Stimulated activated naive B cell treated with anti-CD40 and anti-IgM and Interleukin-4, amounts not matched to agents 10 μg/mL and 1 μg/mL and 100 μg/mL, for 72 hours (primary cell): ENCODE results near the gene SLC12A7.

Source experiments
- ATAC-seq, 2 donors: fragments of 150-1000 bp; cut with Tn5 transposase; replicated peaks; 2 replicates each; pipeline ENCODE4 v1.10.0; 2021; ENCODE audit warnings: moderate library complexity in 1 of 2
- DNase-seq: peaks from one replicate; pipeline ENCODE4 v3.0.0; 2021
- H3K27ac Mint-ChIP-seq: one replicate; pipeline ENCODE4 v1.8.0; 2022; ENCODE audit warnings: mild to moderate bottlenecking, mixed read lengths
- H3K27me3 Mint-ChIP-seq, 2 donors: one replicate each; pipeline ENCODE4 v1.8.0; 2022; ENCODE audit warnings: mixed read lengths in 2 of 2
- H3K36me3 Mint-ChIP-seq, 2 donors: one replicate each; pipeline ENCODE4 v1.8.0; 2022; ENCODE audit warnings: mixed read lengths in 2 of 2, mild to moderate bottlenecking in 1 of 2
- H3K4me1 Mint-ChIP-seq, 2 donors: one replicate each; pipeline ENCODE4 v1.8.0; 2022; ENCODE audit warnings: mixed read lengths in 2 of 2, mild to moderate bottlenecking in 1 of 2
- H3K4me3 Mint-ChIP-seq, 2 donors: one replicate each; pipeline ENCODE4 v1.8.0; 2022; ENCODE audit warnings: mild to moderate bottlenecking in 2 of 2, mixed read lengths in 2 of 2, moderate library complexity in 1 of 2
- H3K9me3 Mint-ChIP-seq, 2 donors: one replicate each; pipeline ENCODE4 v1.8.0; 2022; ENCODE audit warnings: mixed read lengths in 2 of 2, mild to moderate bottlenecking in 1 of 2

Gene SLC12A7

GRCh38 chr5:1041225-1042143 lies 70.4 kb downstream of the SLC12A7 start:
- peaks cover 33 to 37% of the 10 kb centered on the region in 2 donors for H3K27me3 Mint-ChIP-seq
- H3K9me3 Mint-ChIP-seq: peaks cover 56 to 57% of the 10 kb centered on the region in 2 donors
- H3K36me3 Mint-ChIP-seq: peaks cover 9 to 16% of the 10 kb centered on the region in 2 donors
- no peak for DNase-seq
- ATAC-seq: peak in 1 of 2 donors; percentile 25
- H3K4me1 Mint-ChIP-seq: peaks cover 9 to 21% of the 10 kb centered on the region in 2 donors
- H3K27ac Mint-ChIP-seq: peak overlapping the region; percentile 6
- H3K4me3 Mint-ChIP-seq: no peak overlapping the region

GRCh38 chr5:1040571-1040970 lies 71.3 kb downstream of the SLC12A7 start:
- peaks cover 9 to 21% of the 10 kb centered on the region in 2 donors for H3K4me1 Mint-ChIP-seq

GRCh38 chr5:1039706-1040260 lies 72.1 kb downstream of the SLC12A7 start:
- Mint-ChIP-seq H3K36me3 (peaks cover 6 to 8% of the 10 kb centered on the region in 2 donors), H3K4me1 (peaks cover 9 to 22% of the 10 kb centered on the region in 2 donors), H3K27me3 (peaks cover 39 to 41% of the 10 kb centered on the region in 2 donors), H3K9me3 (peaks cover 39 to 40% of the 10 kb centered on the region in 2 donors), H3K4me3 (no peak overlapping the region), H3K27ac (no peak overlapping the region)
- no peak for ATAC-seq
- DNase-seq: no peak

More at GRCh38 chr5:1040571-1040970, 71.3 kb downstream of the SLC12A7 start:
- peaks cover 47 to 48% of the 10 kb centered on the region in 2 donors for H3K9me3 Mint-ChIP-seq
- peaks cover 33 to 38% of the 10 kb centered on the region in 2 donors for H3K27me3 Mint-ChIP-seq
- no peak overlapping the region for H3K4me3 Mint-ChIP-seq
- H3K36me3 Mint-ChIP-seq: peaks cover 9 to 12% of the 10 kb centered on the region in 2 donors
- ATAC-seq (no peak), DNase-seq (no peak)
- no peak overlapping the region for H3K27ac Mint-ChIP-seq

- no peak overlapping the region for H3K27ac Mint-ChIP-seq
- peaks cover 9 to 17% of the 10 kb centered on the region in 2 donors for H3K4me1 Mint-ChIP-seq
- peaks cover 6 to 7% of the 10 kb centered on the region in 2 donors for H3K36me3 Mint-ChIP-seq
- no peak for ATAC-seq
- no peak overlapping the region for H3K4me3 Mint-ChIP-seq
- H3K9me3 Mint-ChIP-seq: peaks cover 33 to 34% of the 10 kb centered on the region in 2 donors
- no peak for DNase-seq
- H3K27me3 Mint-ChIP-seq: peaks cover 35 to 38% of the 10 kb centered on the region in 2 donors
Measured at GRCh38 chr5:1039210-1039548, 72.7 kb downstream of the SLC12A7 start.

GRCh38 chr5:1038417-1039209 lies 73.2 kb downstream of the SLC12A7 start:
- Mint-ChIP-seq H3K27me3 (peaks cover 34 to 38% of the 10 kb centered on the region in 2 donors), H3K4me1 (peaks cover 9 to 17% of the 10 kb centered on the region in 2 donors), H3K9me3 (peaks cover 28 to 29% of the 10 kb centered on the region in 2 donors), H3K36me3 (peaks cover 6 to 7% of the 10 kb centered on the region in 2 donors), H3K27ac (no peak overlapping the region), H3K4me3 (no peak overlapping the region)
- DNase-seq: no peak
- ATAC-seq: no peak

- H3K4me3 Mint-ChIP-seq: no peak overlapping the region
- H3K9me3 Mint-ChIP-seq: peaks cover 20 to 21% of the 10 kb centered on the region in 2 donors
- peaks cover 3 to 10% of the 10 kb centered on the region in 2 donors for H3K4me1 Mint-ChIP-seq
- DNase-seq (no peak), ATAC-seq (no peak)
- no peak overlapping the region for H3K27ac Mint-ChIP-seq
- peaks cover 4 to 5% of the 10 kb centered on the region in 2 donors for H3K36me3 Mint-ChIP-seq
- peaks cover 28 to 34% of the 10 kb centered on the region in 2 donors for H3K27me3 Mint-ChIP-seq
Measured at GRCh38 chr5:1037671-1038416, 74.0 kb downstream of the SLC12A7 start.

- Mint-ChIP-seq H3K9me3 (peaks cover 14% of the 10 kb centered on the region in 2 donors), H3K4me3 (no peak overlapping the region), H3K36me3 (peaks cover 0 to 4% of the 10 kb centered on the region in 2 donors), H3K27ac (no peak overlapping the region), H3K4me1 (peaks cover 0 to 8% of the 10 kb centered on the region in 2 donors), H3K27me3 (peaks cover 21 to 31% of the 10 kb centered on the region in 2 donors)
- no peak for DNase-seq
- no peak for ATAC-seq
Measured at GRCh38 chr5:1037123-1037670, 74.7 kb downstream of the SLC12A7 start.

- DNase-seq (no peak), ATAC-seq (no peak)
- peaks cover 0 to 4% of the 10 kb centered on the region in 2 donors for H3K36me3 Mint-ChIP-seq
- H3K27me3 Mint-ChIP-seq: peaks cover 20 to 28% of the 10 kb centered on the region in 2 donors
- H3K27ac Mint-ChIP-seq: no peak overlapping the region
- no peak overlapping the region for H3K4me3 Mint-ChIP-seq
- peaks cover 8 to 9% of the 10 kb centered on the region in 2 donors for H3K9me3 Mint-ChIP-seq
- H3K4me1 Mint-ChIP-seq: peaks cover 0 to 5% of the 10 kb centered on the region in 2 donors
Measured at GRCh38 chr5:1036504-1037122, 75.2 kb downstream of the SLC12A7 start.

- Mint-ChIP-seq H3K36me3 (peaks cover 0 to 2% of the 10 kb centered on the region in 2 donors), H3K27ac (no peak overlapping the region), H3K4me3 (no peak overlapping the region), H3K4me1 (peaks cover 0 to 3% of the 10 kb centered on the region in 2 donors), H3K9me3 (no peaks in the 10 kb centered on the region), H3K27me3 (peaks cover 12 to 22% of the 10 kb centered on the region in 2 donors)
- no peak for DNase-seq
- no peak for ATAC-seq
Measured at GRCh38 chr5:1035421-1036405, 76.2 kb downstream of the SLC12A7 start.

GRCh38 chr5:1034986-1035385 lies 76.9 kb downstream of the SLC12A7 start:
- Mint-ChIP-seq H3K9me3 (no peaks in the 10 kb centered on the region), H3K4me1 (peaks cover 0 to 3% of the 10 kb centered on the region in 2 donors), H3K27ac (no peak overlapping the region), H3K27me3 (peaks cover 12 to 22% of the 10 kb centered on the region in 2 donors), H3K36me3 (peaks cover 0 to 2% of the 10 kb centered on the region in 2 donors), H3K4me3 (no peak overlapping the region)
- no peak for ATAC-seq
- DNase-seq: no peak

- DNase-seq (no peak), ATAC-seq (no peak)
- Mint-ChIP-seq H3K4me3 (no peak overlapping the region), H3K4me1 (peaks cover 0 to 3% of the 10 kb centered on the region in 2 donors), H3K27ac (no peak overlapping the region), H3K36me3 (peaks cover 0 to 2% of the 10 kb centered on the region in 2 donors), H3K9me3 (no peaks in the 10 kb centered on the region), H3K27me3 (peaks cover 15 to 22% of the 10 kb centered on the region in 2 donors)
Measured at GRCh38 chr5:1034421-1034905, 77.4 kb downstream of the SLC12A7 start.
